ENCODE data around the gene TDP2.

- TF ChIP-seq, protein P1, sequence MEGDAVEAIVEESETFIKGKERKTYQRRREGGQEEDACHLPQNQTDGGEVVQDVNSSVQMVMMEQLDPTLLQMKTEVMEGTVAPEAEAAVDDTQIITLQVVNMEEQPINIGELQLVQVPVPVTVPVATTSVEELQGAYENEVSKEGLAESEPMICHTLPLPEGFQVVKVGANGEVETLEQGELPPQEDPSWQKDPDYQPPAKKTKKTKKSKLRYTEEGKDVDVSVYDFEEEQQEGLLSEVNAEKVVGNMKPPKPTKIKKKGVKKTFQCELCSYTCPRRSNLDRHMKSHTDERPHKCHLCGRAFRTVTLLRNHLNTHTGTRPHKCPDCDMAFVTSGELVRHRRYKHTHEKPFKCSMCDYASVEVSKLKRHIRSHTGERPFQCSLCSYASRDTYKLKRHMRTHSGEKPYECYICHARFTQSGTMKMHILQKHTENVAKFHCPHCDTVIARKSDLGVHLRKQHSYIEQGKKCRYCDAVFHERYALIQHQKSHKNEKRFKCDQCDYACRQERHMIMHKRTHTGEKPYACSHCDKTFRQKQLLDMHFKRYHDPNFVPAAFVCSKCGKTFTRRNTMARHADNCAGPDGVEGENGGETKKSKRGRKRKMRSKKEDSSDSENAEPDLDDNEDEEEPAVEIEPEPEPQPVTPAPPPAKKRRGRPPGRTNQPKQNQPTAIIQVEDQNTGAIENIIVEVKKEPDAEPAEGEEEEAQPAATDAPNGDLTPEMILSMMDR (IDR thresholded peaks at IDR 0.05): peak; percentile 49
- no peak for TF ChIP-seq TCF7L2 (IDR thresholded peaks at IDR 0.05; ENCODE audit: low read depth, low read length)
- no peak for TF ChIP-seq POLR2AphosphoS5 (IDR thresholded peaks at IDR 0.05; ENCODE audit: low read depth, low read length)
These were observed 65.8 kb downstream of the TDP2 start for GRCh38 chr6:24600903-24601302.
